Left lung (tissue), 10 donors: ENCODE measurements around the gene GRM1. TPM values are rescaled to one million over a fixed set of nuclear protein-coding genes. Genes with fewer than 3 reads are reported as not detected.

Experiments
- ATAC-seq: fragments of 200-7000 bp; cut with Tn5 transposase; one replicate; pipeline ENCODE4 v1.9.1; 2020; ENCODE audit warnings: moderate library complexity
- DNase-seq, 4 donors: peaks; one replicate each; pipeline ENCODE4 v3.0.0-alpha.2; 2013 to 2020
- H3K27ac ChIP-seq, 2 donors: fragments of 200-600 bp; sonication (generic) in 1 of 2; one replicate each; pipeline versions ENCODE4 v1.5.0 to v1.8.0; 2020 to 2021
- H3K27me3 ChIP-seq, 2 donors: fragments of 200-600 bp; sonication (generic) in 1 of 2; one replicate each; pipeline versions ENCODE4 v1.5.0 to v1.8.0; 2020 to 2021
- H3K36me3 ChIP-seq, 2 donors: fragments of 200-600 bp; sonication (generic) in 1 of 2; one replicate each; pipeline versions ENCODE4 v1.5.0 to v1.8.0; 2020 to 2021
- H3K4me1 ChIP-seq, 2 donors: fragments of 200-600 bp; one replicate each; pipeline ENCODE4 v1.8.0; 2021
- H3K4me3 ChIP-seq, 2 donors: fragments of 200-600 bp; sonication (generic) in 1 of 2; one replicate each; pipeline versions ENCODE4 v1.5.0 to v1.8.0; 2020 to 2021; ENCODE audit warnings: mild to moderate bottlenecking in 1 of 2
- H3K9me3 ChIP-seq, 2 donors: fragments of 200-600 bp; sonication (generic) in 1 of 2; one replicate each; pipeline versions ENCODE4 v1.5.0 to v1.8.0; 2020 to 2021
- CTCF ChIP-seq, 2 donors: fragments of 200-600 bp; sonication (generic) in 1 of 2; IDR thresholded peaks; one replicate each; pipeline versions ENCODE4 v1.5.0 to v1.8.0; 2021; ENCODE audit warnings: antibody characterized with exemption in 2 of 2
- intact Hi-C, 2 donors: fragments of 100-400 bp; cut with DNase I; formaldehyde crosslinking; loops; one replicate each; pipeline versions ENCODE4 v1.11.2 to v1.14.2; 2022
- polyA plus RNA-seq, 6 donors: library from polyadenylated mRNA; unstranded; fragments of 120-200 nt; gene quantifications; one replicate each; pipeline ENCODE4 v1.2.1, GENCODE V29; 2013; ENCODE audit not compliant: insufficient read length in 6 of 6
- total RNA-seq, 2 donors: library from RNA; stranded (reverse); fragmentation: NEBNext Ultra II Directional; extraction: Animal tissue kit (Norgen Biotek cat#: 25700); gene quantifications; one replicate each; pipeline ENCODE4 v1.2.1, GENCODE V29; 2021
- donor health status: DM: no; HTN: yes; CAD: no.
- donor health status: DM: no; HTN: no; CAD: no.

The GRM1 gene
- total and polyA plus RNA-seq, 8 donors, result 0.04 to 0.10 (median 0.07) TPM; not detected in 1

- TF ChIP-seq CTCF (IDR thresholded peaks at IDR 0.05), result no peak
- H3K4me1 ChIP-seq, result peaks cover 0 to 3% of the 10 kb centered on the region in 2 donors
- no peaks in the 10 kb centered on the region for H3K9me3 ChIP-seq
- H3K36me3 ChIP-seq, result no peaks in the 10 kb centered on the region
- no peak for DNase-seq
- intact Hi-C loops, result no loop called here
- no peak for ATAC-seq
- H3K4me3 ChIP-seq, result no peak overlapping the region
- H3K27ac ChIP-seq, result no peak overlapping the region
- H3K27me3 ChIP-seq, result no peaks in the 10 kb centered on the region
Observed at GRCh38 chr6:146352163-146352562, 323.3 kb downstream of the GRM1 start.

GRCh38 chr6:146354451-146354850, 325.6 kb downstream of the GRM1 start:
- ATAC-seq (no peak), DNase-seq (no peak)
- Histone ChIP-seq H3K4me1 (peaks cover 0 to 10% of the 10 kb centered on the region in 2 donors), H3K27ac (no peak overlapping the region), H3K9me3 (no peaks in the 10 kb centered on the region), H3K27me3 (no peaks in the 10 kb centered on the region), H3K36me3 (no peaks in the 10 kb centered on the region), H3K4me3 (no peak overlapping the region)
- intact Hi-C loops, result no loop called here
- no peak for TF ChIP-seq CTCF (IDR thresholded peaks at IDR 0.05)

- no peak for TF ChIP-seq CTCF (IDR thresholded peaks at IDR 0.05)
- intact Hi-C loops, result no loop called here
- Histone ChIP-seq H3K9me3 (no peaks in the 10 kb centered on the region), H3K4me3 (no peak overlapping the region), H3K27me3 (no peaks in the 10 kb centered on the region), H3K4me1 (peaks cover 0 to 10% of the 10 kb centered on the region in 2 donors), H3K27ac (no peak overlapping the region), H3K36me3 (no peaks in the 10 kb centered on the region)
- DNase-seq, result no peak
- no peak for ATAC-seq
Observed at GRCh38 chr6:146355521-146356100, 326.7 kb downstream of the GRM1 start.

GRCh38 chr6:146357578-146358430, 328.9 kb downstream of the GRM1 start:
- intact Hi-C loops, result no loop called here
- peak; percentile 74 for ATAC-seq

More at GRCh38 chr6:146357578-146358430, 328.9 kb downstream of the GRM1 start:
- Histone ChIP-seq H3K9me3 (no peaks in the 10 kb centered on the region), H3K27me3 (no peaks in the 10 kb centered on the region), H3K4me3 (no peak overlapping the region), H3K36me3 (no peaks in the 10 kb centered on the region), H3K4me1 (peaks cover 0 to 10% of the 10 kb centered on the region in 2 donors), H3K27ac (peak overlapping the region in 1 of 2 donors; percentile 71)
- TF ChIP-seq CTCF (IDR thresholded peaks at IDR 0.05), result no peak
- DNase-seq, result no peak
